GM23248 (cell line): Measurements from ENCODE around the gene MYZAP.

Source experiments
- EZH2 ChIP-seq: fragments of 200-600 bp; sonication (generic); IDR thresholded peaks from 2 replicates; pipeline ENCODE4 v1.6.1; 2018; ENCODE audit warnings: antibody characterized with exemption, mild to moderate bottlenecking; ENCODE audit not compliant: insufficient read depth, poor library complexity, severe bottlenecking
- EZH2phosphoT487 ChIP-seq: fragments of 200-600 bp; sonication (generic); IDR thresholded peaks from 2 replicates; pipeline ENCODE4 v1.6.1; 2018; ENCODE audit warnings: antibody characterized with exemption, moderate library complexity, mild to moderate bottlenecking, low read depth; ENCODE audit not compliant: insufficient read depth

DNA sequence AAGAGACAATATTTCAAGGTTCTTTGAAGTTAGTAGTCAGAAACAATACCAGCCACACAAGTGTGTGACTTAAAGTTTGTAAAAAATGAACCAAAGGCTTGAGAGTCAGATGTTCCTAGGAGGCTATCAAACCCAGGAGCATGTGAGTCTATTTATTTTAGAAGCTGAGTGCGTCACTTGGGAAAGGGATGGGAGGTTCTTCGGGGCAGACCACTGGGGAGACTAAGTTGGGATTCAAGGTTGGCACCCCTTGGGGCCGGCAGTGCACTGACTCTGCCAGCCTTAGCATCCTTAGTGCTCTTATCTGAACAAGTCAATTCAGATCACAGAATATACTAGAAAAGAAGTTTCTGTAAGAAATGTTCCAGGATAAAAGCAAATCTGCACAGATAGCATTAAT is 64.7 kb downstream of the MYZAP start:
- TF ChIP-seq EZH2phosphoT487 (no peak), EZH2 (no peak)
